GM12878 (cell line): ENCODE data around the gene PDPN. TPM values are rescaled to one million over a fixed set of nuclear protein-coding genes. Genes with fewer than 3 reads are reported as not detected.

Experiments
- ATAC-seq: fragments of 200-7000 bp; cut with Tn5 transposase; 3 replicates; pipeline ENCODE4 v1.9.1; 2020; ENCODE audit warnings: mild to moderate bottlenecking, moderate library complexity
- BruUV-seq: library from RNA; stranded (reverse); fragments of 400-500 nt; replicated peaks from 2 replicates; lab custom pipeline; 2021; lab: Mats Ljungman, UMichigan
- CTCF ChIA-PET: fragments of 300-600 bp; sonication (Branson Sonifier 250); formaldehyde crosslinking; extraction: SDS; loops from one replicate; lab custom pipeline; 2021; ENCODE audit warnings: inconsistent platforms; lab: Yijun Ruan, JAX
- POLR2A ChIA-PET: fragments of 350-600 bp; formaldehyde crosslinking; extraction: SDS; loops from one replicate; lab custom pipeline; 2021; ENCODE audit warnings: inconsistent platforms; lab: Charles Lee
- RAD21 ChIA-PET: fragments of 300-600 bp; sonication (Branson Sonifier 250); formaldehyde crosslinking; loops from one replicate; lab custom pipeline; 2023; ENCODE audit warnings: antibody characterized with exemption; ENCODE audit not compliant: unreplicated experiment; lab: Charles Lee
- SMC1A ChIA-PET: fragments of 300-600 bp; sonication (Branson Sonifier 250); formaldehyde crosslinking; loops from one replicate; lab custom pipeline; 2023; ENCODE audit not compliant: unreplicated experiment, uncharacterized antibody; lab: Charles Lee
- DNase-seq: peaks from one replicate; pipeline ENCODE4 v3.0.0-alpha.2; 2011; ENCODE audit warnings: low read depth, low spot score
- FAIRE-seq: peaks from 3 replicates; lab custom pipeline; 2011; peaks lifted over from hg19 to GRCh38; lab: Jason Lieb, UNC
- H2AFZ ChIP-seq: 2 replicates; pipeline ENCODE4 v1.6.0; 2011; ENCODE audit warnings: low read depth, low read length, control low read depth; ENCODE audit not compliant: control insufficient read depth
- H3K27ac ChIP-seq: 2 replicates; pipeline ENCODE4 v1.5.1; 2011; ENCODE audit warnings: control low read depth; ENCODE audit not compliant: control insufficient read depth, insufficient read depth
- H3K27me3 ChIP-seq, 2 experiments: replicated peaks in 1 of 2; 2 replicates each; pipeline versions ENCODE4 v1.6.0 to v1.6.1; 2011; ENCODE audit warnings: low read length in 1 of 2; ENCODE audit not compliant: control insufficient read depth in 2 of 2, insufficient read depth in 2 of 2
- H3K36me3 ChIP-seq, 2 experiments: 2 replicates each; pipeline ENCODE4 v1.5.1; 2011; ENCODE audit warnings: low read length in 1 of 2; ENCODE audit not compliant: control insufficient read depth in 2 of 2, insufficient read depth in 2 of 2
- H3K4me1 ChIP-seq: 2 replicates; pipeline ENCODE4 v1.6.1; 2011; ENCODE audit warnings: mild to moderate bottlenecking, low read length, moderate library complexity, mixed read lengths; ENCODE audit not compliant: control insufficient read depth, insufficient read depth
- H3K4me2 ChIP-seq: 2 replicates; pipeline ENCODE4 v1.6.0; 2011; ENCODE audit warnings: control low read depth; ENCODE audit not compliant: control insufficient read depth, insufficient read depth
- H3K4me3 ChIP-seq: fragments of 200-600 bp; sonication (generic); 2 replicates; pipeline ENCODE4 v1.5.1; 2016
- H3K79me2 ChIP-seq: 2 replicates; pipeline ENCODE4 v1.6.0; 2011; ENCODE audit warnings: low read length; ENCODE audit not compliant: control insufficient read depth, insufficient read depth
- H3K9ac ChIP-seq: 2 replicates; pipeline ENCODE4 v1.8.0; 2011; ENCODE audit warnings: low read length, control low read depth, mixed read lengths; ENCODE audit not compliant: control insufficient read depth, insufficient read depth
- H3K9me3 ChIP-seq: replicated peaks from 3 replicates; pipeline ENCODE4 v1.5.1; 2011; ENCODE audit warnings: mild to moderate bottlenecking, low read length; ENCODE audit not compliant: control insufficient read depth, insufficient read depth
- H4K20me1 ChIP-seq: 2 replicates; pipeline ENCODE4 v1.6.0; 2011; ENCODE audit not compliant: control insufficient read depth, insufficient read depth
- BCLAF1 ChIP-seq: fragments of 450-650 bp; IDR thresholded peaks from 2 replicates; pipeline ENCODE4 v1.6.1; 2017; ENCODE audit warnings: antibody characterized with exemption, mild to moderate bottlenecking, moderate library complexity
- CREB1 ChIP-seq: IDR thresholded peaks from 2 replicates; pipeline ENCODE4 v1.6.1; 2012; ENCODE audit warnings: low read depth, mild to moderate bottlenecking, inconsistent platforms
- LARP7 ChIP-seq: fragments of 450-650 bp; IDR thresholded peaks from 2 replicates; pipeline ENCODE4 v1.6.1; 2017; ENCODE audit warnings: mild to moderate bottlenecking
- TAF1 ChIP-seq: IDR thresholded peaks from 2 replicates; pipeline ENCODE4 v1.6.1; 2011; ENCODE audit warnings: mild to moderate bottlenecking, low read depth, low read length, borderline replicate concordance
- TARDBP ChIP-seq: IDR thresholded peaks from 2 replicates; pipeline ENCODE4 v1.6.1; 2016; ENCODE audit warnings: borderline replicate concordance
- WGBS: methylation state at CpG from one replicate; pipeline ENCODE4 v1.1.6; 2016; ENCODE audit warnings: low lambda C conversion rate; ENCODE audit not compliant: insufficient replicate concordance, insufficient coverage; ENCODE audit errors: missing lambda C conversion rate; 5-methylcytosine and 5-hydroxymethylcytosine counted together
- in situ Hi-C: fragments of 300-500 bp; cut with MboI; formaldehyde crosslinking; loops from 9 replicates; pipeline ENCODE4 v1.14.3; 2018; ENCODE audit warnings: mixed read lengths
- intact Hi-C: fragments of 100-400 bp; cut with micrococcal nuclease; formaldehyde crosslinking; loops from one replicate; pipeline ENCODE4 v1.14.2; 2022; ENCODE audit not compliant: unreplicated experiment
- polyA plus RNA-seq, 11 experiments: library from polyadenylated mRNA; depleted of rRNA in 4 of 11; unstranded in 6 of 11; stranded (reverse) in 5 of 11; fragments of >200 nt; fragmentation: Nextera tagmentation in 4 of 11; fragmentation: Illumina TruSeq in 1 of 11; extraction: Ambion mirVana in 4 of 11; extraction: Trizol in 1 of 11; gene quantifications; 1 replicate in 1 of 11; 2 replicates in 10 of 11; pipeline versions ENCODE4 v1.2.1 to v1.2.3, GENCODE V29; 2011 to 2016; ENCODE audit warnings: inconsistent platforms in 2 of 11, missing spikeins in 2 of 11, low read depth in 1 of 11
- total RNA-seq, 4 experiments: library from RNA; depleted of rRNA in 3 of 4; stranded (reverse); fragments of >200 nt in 3 of 4; fragmentation: Illumina TruSeq in 1 of 4; extraction: Trizol in 1 of 4; gene quantifications; 2 replicates each; pipeline versions ENCODE4 v1.2.1 to v1.2.3, GENCODE V29; 2013 to 2021

PDPN gene
- total and polyA plus RNA-seq, 10 of the 15 experiments (the other 5 are each of a cell fraction or from before 2014, with no cell fraction given), result 0.21 TPM; not detected in 9

DNA sequence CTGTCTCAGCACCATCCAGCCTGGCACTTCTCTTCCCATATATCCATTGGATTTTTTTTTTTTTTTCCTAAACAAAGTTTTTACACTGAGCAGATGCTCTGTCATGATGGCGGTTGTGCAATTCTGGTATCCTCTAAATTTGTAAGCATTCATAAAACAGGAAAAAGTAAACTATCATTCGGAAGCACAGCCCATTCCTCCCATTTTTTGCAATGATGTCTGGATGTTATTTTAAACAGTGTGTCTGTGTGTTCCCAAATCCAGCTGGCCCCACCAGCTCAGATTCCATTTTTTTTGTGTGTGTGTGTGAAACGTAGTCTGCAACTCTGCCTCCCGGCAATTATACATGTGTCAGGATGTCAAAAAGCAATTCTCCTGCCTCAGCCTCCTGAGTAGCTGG is 33.5 kb downstream of the PDPN start:
- POLR2A ChIA-PET, result no interaction called here

GRCh38 chr1:13617773-13618172 is 34.1 kb downstream of the PDPN start:
- FAIRE-seq (no peak), DNase-seq (no peak), ATAC-seq (no peak)
- H3K4me3 ChIP-seq, result no peak overlapping the region
- ChIA-PET CTCF (no interaction called here), POLR2A (no interaction called here), RAD21 (no interaction called here), SMC1A (no interaction called here)
- H3K36me3 ChIP-seq, result no peaks in the 10 kb centered on the region
- H2AFZ ChIP-seq, result no peak overlapping the region
- intact Hi-C loops, result no loop called here
- no peaks in the 10 kb centered on the region for H4K20me1 ChIP-seq
- no peak overlapping the region for H3K4me2 ChIP-seq
- no peak overlapping the region for H3K27ac ChIP-seq
- no peaks in the 10 kb centered on the region for H3K79me2 ChIP-seq
- no peak for TF ChIP-seq CREB1
- no peak for TF ChIP-seq BCLAF1
- no peak for TF ChIP-seq TAF1
- no peak for TF ChIP-seq TARDBP
- no peak overlapping the region for H3K9ac ChIP-seq
- H3K9me3 ChIP-seq, result no peaks in the 10 kb centered on the region
- BruUV-seq, result no TSS peak
- H3K27me3 ChIP-seq, result no peaks in the 10 kb centered on the region; a peak in 1 of 4 replicates
- H3K4me1 ChIP-seq, result no peaks in the 10 kb centered on the region
- in situ Hi-C loops, result no loop called here
- 33% methylated on average over 1 of the region's 1 CpG for WGBS

More for the DNA sequence above, 33.5 kb downstream of the PDPN start:
- DNase-seq, result no peak
- Histone ChIP-seq H3K9me3 (no peaks in the 10 kb centered on the region), H3K4me1 (no peaks in the 10 kb centered on the region), H3K4me2 (no peak overlapping the region), H3K27me3 (no peaks in the 10 kb centered on the region; a peak in 1 of 4 replicates), H3K4me3 (no peak overlapping the region), H3K79me2 (no peaks in the 10 kb centered on the region), H3K9ac (no peak overlapping the region), H3K27ac (no peak overlapping the region), H4K20me1 (no peaks in the 10 kb centered on the region), H3K36me3 (no peaks in the 10 kb centered on the region), H2AFZ (no peak overlapping the region)
- in situ Hi-C loops, result no loop called here
- SMC1A ChIA-PET, result no interaction called here
- RAD21 ChIA-PET, result no interaction called here
- intact Hi-C loops, result no loop called here
- WGBS, result 30% methylated on average over 4 of the region's 4 CpGs
- TF ChIP-seq LARP7, result no peak
- no TSS peak for BruUV-seq
- FAIRE-seq, result no peak
- no peak for ATAC-seq
- CTCF ChIA-PET, result no interaction called here
